Left renal cortex interstitium (tissue), 4 donors: ENCODE measurements around the gene TARDBP. TPM values are rescaled to one million over a fixed set of nuclear protein-coding genes. Genes with fewer than 3 reads are reported as not detected.
"Not testable (repeated sequence)": the region's sequence is repeated elsewhere in the genome, so short reads cannot be mapped to it uniquely, and the experiment has no call there.

ENCODE experiments used
- DNase-seq, 4 donors: peaks; one replicate each; pipeline ENCODE4 v3.0.0-alpha.2; 2013; ENCODE audit warnings: low read depth in 4 of 4, low spot score in 2 of 4, missing footprints in 1 of 4
- polyA plus RNA-seq, 4 donors: library from polyadenylated mRNA; unstranded; fragments of 120-200 nt; gene quantifications; one replicate each; pipeline ENCODE4 v1.2.1, GENCODE V29; 2013; ENCODE audit not compliant: insufficient read length in 4 of 4

TARDBP gene
- polyA plus RNA-seq, 4 donors, result 259 to 363 (median 314) TPM

DNA sequence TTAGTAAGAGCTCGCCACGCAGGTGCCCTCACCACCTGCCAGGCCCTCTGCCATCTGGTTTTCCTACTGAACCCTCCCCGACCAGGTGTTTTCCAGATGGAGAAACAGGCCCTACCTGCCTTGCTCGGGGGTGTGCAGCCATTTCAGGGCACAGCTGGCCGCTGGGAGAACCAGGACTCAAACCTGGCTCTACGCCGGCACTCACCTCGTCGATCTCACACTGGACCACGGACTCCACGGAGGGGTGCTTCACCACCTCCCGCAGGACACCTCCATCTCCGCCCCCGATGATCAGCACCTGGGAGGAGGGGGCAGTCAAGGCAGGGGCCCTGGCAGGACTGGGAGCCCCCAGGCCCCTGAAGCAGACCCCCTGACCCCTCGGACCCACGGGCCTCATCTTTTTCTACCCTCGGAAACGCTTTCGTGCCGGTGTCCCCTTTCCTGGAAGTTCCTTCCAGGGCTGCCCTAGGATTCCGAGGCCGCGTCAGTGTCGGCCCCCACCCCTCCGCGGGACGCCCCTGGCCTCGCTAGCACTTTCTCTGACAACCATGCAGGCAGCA is 46.2 kb downstream of the TARDBP start:
- no peak for DNase-seq

DNA sequence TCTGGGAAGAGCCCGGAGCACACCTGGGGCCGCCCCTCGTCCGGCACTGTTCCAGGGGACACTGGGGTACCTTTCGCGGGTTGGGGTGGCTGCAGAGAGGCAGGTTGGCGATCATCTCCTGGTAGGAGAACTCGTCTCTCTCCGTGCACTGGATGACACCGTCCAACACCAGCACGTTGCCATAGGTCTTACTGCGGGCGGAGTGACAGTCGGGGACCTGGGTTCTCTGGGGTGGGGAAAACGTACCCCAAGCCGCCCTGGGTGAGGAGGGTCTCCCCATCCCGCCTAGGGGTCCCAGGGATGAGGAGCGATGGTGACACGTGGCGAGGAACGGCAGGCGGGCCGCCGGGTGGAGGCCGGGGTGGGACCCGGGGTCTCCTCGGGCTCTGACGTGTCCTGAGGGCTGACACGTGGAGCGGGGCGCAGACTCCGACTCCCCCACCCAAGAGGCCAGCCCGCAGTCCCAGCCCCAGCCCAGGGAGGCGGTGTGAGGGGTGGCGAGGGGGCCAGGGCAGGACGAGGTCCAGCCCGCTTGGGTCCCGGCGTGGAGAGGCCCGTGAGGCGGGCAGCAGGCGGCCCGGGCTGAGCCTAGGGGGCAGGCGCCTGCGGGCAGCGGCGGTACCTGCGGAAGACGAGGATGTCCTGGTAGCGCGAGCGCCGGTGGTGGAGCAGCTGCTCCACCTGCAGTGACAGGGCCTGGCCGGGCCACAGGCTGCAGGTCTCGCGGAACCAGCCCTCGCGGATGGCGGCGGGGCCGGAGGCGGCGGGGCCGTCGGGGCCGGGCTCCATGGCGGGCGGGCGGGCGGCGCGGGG is 46.9 kb downstream of the TARDBP start:
- no peak for DNase-seq

- peak; percentile 37 to 83 (median 66) for DNase-seq
These were observed 47.7 kb downstream of the TARDBP start, which contains the start of gene SRM for GRCh38 chr1:11059968-11060830. TSS of gene SRM (minus strand) at chr1:11060018. CDS start at chr1:11059943, 75 bp downstream.

GRCh38 chr1:11061652-11062365 is 49.4 kb downstream of the TARDBP start:
- DNase-seq, result no peak

GRCh38 chr1:11062965-11063401 is 50.5 kb downstream of the TARDBP start:
- no peak for DNase-seq

DNA sequence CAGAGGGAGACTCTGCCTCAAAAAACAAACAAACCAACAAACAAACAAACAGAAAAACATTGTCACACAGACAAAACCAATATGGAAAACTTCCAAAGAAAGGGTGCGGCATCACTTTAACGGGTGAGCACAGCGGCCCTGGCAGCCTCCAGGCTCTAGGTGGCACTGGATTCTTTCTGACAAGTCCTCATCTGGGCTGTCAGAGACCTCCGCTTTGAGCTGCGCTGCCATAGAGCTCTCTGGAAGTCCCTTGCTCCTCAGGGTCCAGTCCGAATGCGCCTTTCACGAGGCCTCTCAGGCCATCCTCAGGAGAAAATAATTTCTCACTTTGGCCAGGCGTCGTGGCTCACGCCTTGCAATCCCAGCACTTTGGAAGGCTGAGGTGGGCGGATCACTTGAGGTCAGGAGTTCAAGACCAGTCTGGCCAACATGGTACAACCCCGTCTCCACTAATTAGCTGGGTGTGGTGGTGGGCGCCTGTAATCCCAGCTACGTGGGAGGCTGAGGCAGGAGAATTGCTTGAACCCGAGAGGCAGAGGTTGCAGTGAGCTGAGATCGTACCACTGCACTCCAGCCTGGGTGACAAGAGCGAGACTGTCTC is 51.6 kb downstream of the TARDBP start:
- DNase-seq, result not testable (repeated sequence)

GRCh38 chr1:11064942-11065341 is 52.5 kb downstream of the TARDBP start:
- no peak for DNase-seq

- no peak for DNase-seq
These were observed 53.3 kb downstream of the TARDBP start for GRCh38 chr1:11065796-11066195.

GRCh38 chr1:11067716-11068599 is 55.5 kb downstream of the TARDBP start:
- DNase-seq, result no peak

- DNase-seq, result no peak
These were observed 56.4 kb downstream of the TARDBP start for GRCh38 chr1:11068600-11069473.

DNA sequence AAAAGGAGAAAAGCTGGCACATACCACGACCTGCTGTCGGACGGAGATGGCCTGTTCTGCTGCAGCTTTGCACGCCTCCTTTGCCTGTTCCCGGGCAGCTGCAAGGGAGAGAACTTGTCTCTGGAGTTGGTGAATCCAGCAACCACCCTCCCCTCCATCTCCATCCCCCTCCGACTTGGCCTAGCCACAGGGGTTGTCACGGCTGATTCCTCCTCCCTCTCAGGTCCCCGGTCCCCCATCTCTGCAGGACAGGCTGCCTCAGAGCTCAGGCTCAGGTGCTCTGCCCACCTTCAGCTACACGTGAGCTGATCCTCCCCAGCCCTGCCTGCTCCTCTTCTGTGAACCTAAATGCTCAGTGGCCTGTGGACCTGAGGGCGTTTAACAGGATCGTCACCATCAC is 58.4 kb downstream of the TARDBP start:
- no peak for DNase-seq

GRCh38 chr1:11071463-11072215 is 59.2 kb downstream of the TARDBP start:
- no peak for DNase-seq

DNA sequence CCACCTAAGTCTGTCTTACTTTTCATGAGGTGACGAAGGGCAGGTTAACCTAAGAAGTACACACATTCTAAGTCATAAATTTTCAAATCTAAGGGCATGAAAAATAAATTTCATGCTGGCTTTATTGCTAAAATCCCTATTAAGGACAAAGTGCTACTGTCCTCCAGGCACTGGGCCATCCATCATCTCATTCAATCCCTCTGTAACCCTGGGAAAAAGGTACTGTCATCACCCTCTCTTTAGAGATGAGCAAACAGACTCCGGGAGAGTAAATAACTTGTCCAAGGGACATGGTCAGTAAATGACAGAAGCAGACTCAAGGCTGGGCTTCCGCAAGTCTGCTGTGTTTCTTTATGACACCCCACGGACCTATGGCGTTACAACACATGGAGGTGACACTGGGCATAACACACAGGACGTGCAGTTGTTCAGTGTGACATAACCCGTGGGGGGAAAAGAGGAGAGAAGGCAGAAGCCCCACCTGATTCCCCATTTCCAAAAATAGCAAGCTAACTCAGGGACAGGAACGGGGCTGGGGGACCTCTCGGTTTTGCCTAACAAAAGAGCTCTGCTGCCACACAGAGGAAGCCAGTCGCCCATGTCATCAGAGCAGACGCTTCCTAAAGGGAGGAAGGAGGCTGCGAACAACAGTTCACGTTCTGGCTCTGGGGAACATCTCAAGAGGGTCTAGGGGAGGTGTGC is 59.9 kb downstream of the TARDBP start:
- DNase-seq, result no peak

DNA sequence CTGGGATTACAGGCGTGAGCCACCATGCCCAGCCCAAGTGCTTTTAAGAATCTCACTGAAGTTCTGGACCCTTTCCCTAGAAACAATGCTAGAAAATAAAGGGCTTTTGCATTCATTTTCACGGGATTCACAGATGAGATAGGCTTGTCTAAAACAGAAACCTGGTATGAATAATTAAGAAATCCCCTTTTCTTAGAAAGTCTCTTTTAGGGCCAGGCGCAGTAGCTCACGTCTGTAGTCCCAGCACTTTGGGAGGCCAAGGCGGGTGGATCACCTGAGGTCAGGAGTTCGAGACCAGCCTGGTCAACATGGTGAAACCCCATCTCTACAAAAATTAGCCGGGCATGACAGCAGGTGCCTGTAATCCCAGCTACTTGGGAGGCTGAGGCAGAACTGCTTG is 60.9 kb downstream of the TARDBP start:
- DNase-seq, result not testable (repeated sequence)
